ENCODE data around the gene HCK.
A peak's percentile ranks its signal among the peaks of the same experiment; 100 is the strongest.

The HCK gene

GRCh38 chr20:32088759-32089158 lies 36.7 kb downstream of the HCK start:
- Histone ChIP-seq H3K4me2 (ENCODE audit: low read depth, low read length) (no peak overlapping the region), H3K79me2 (ENCODE audit: low read length) (no peaks in the 10 kb centered on the region), H3F3A (ENCODE audit: insufficient read depth, low read length) (no peaks in the 10 kb centered on the region), H3K36me3 (replicated peaks; ENCODE audit: insufficient read depth, low read length) (no peaks in the 10 kb centered on the region), H4K20me1 (ENCODE audit: insufficient read depth, low read length) (no peaks in the 10 kb centered on the region), H2AFZ (ENCODE audit: low read length) (no peak overlapping the region), H3K9me2 (replicated peaks; ENCODE audit: insufficient read depth, low read length) (no peaks in the 10 kb centered on the region), H3K4me1 (ENCODE audit: low read length) (no peaks in the 10 kb centered on the region), H3K9me3 (replicated peaks; ENCODE audit: insufficient read depth, low read length) (no peaks in the 10 kb centered on the region), H3K27ac (ENCODE audit: low read length) (no peak overlapping the region), H3K9ac (ENCODE audit: low read length) (no peak overlapping the region), H3K4me3 (ENCODE audit: low read length) (no peak overlapping the region), H3K27me3 (replicated peaks; ENCODE audit: insufficient read depth, low read length) (peaks cover 32% of the 10 kb centered on the region)
- TF ChIP-seq EZH2phosphoT487 (IDR thresholded peaks at IDR 0.05; ENCODE audit: low read length) (no peak), CTCF (IDR thresholded peaks at IDR 0.05; ENCODE audit: low read length) (no peak), EZH2 (optimal IDR thresholded peaks at IDR 0.05; ENCODE audit: low read depth, low read length) (no peak)
- DNase-seq = no peak

- H3K9ac ChIP-seq (ENCODE audit: low read length) = no peak overlapping the region
- no peaks in the 10 kb centered on the region for H3K36me3 ChIP-seq (replicated peaks; ENCODE audit: insufficient read depth, low read length)
- no peak overlapping the region for H3K4me3 ChIP-seq (ENCODE audit: low read length)
- TF ChIP-seq EZH2 (optimal IDR thresholded peaks at IDR 0.05; ENCODE audit: low read depth, low read length) (no peak), EZH2phosphoT487 (IDR thresholded peaks at IDR 0.05; ENCODE audit: low read length) (no peak), CTCF (IDR thresholded peaks at IDR 0.05; ENCODE audit: low read length) (no peak)
- no peaks in the 10 kb centered on the region for H3K9me2 ChIP-seq (replicated peaks; ENCODE audit: insufficient read depth, low read length)
- H3K4me2 ChIP-seq (ENCODE audit: low read depth, low read length) = no peak overlapping the region
- H3K4me1 ChIP-seq (ENCODE audit: low read length) = no peaks in the 10 kb centered on the region
- H2AFZ ChIP-seq (ENCODE audit: low read length) = no peak overlapping the region
- no peaks in the 10 kb centered on the region for H3F3A ChIP-seq (ENCODE audit: insufficient read depth, low read length)
- no peaks in the 10 kb centered on the region for H3K9me3 ChIP-seq (replicated peaks; ENCODE audit: insufficient read depth, low read length)
- no peak overlapping the region for H3K27ac ChIP-seq (ENCODE audit: low read length)
- no peaks in the 10 kb centered on the region for H3K79me2 ChIP-seq (ENCODE audit: low read length)
- no peaks in the 10 kb centered on the region for H4K20me1 ChIP-seq (ENCODE audit: insufficient read depth, low read length)
- peaks cover 24% of the 10 kb centered on the region; the same call in 1 of the 2 replicates for H3K27me3 ChIP-seq (replicated peaks; ENCODE audit: insufficient read depth, low read length)
- no peak for DNase-seq
These were observed 37.8 kb downstream of the HCK start for GRCh38 chr20:32089637-32090362.

- Histone ChIP-seq H2AFZ (ENCODE audit: low read length) (no peak overlapping the region), H3K4me3 (ENCODE audit: low read length) (no peak overlapping the region), H3K36me3 (replicated peaks; ENCODE audit: insufficient read depth, low read length) (no peaks in the 10 kb centered on the region), H3K79me2 (ENCODE audit: low read length) (no peaks in the 10 kb centered on the region), H3K9me3 (replicated peaks; ENCODE audit: insufficient read depth, low read length) (no peaks in the 10 kb centered on the region), H3F3A (ENCODE audit: insufficient read depth, low read length) (no peaks in the 10 kb centered on the region), H4K20me1 (ENCODE audit: insufficient read depth, low read length) (no peaks in the 10 kb centered on the region), H3K4me1 (ENCODE audit: low read length) (no peaks in the 10 kb centered on the region), H3K4me2 (ENCODE audit: low read depth, low read length) (no peak overlapping the region), H3K27ac (ENCODE audit: low read length) (no peak overlapping the region), H3K9ac (ENCODE audit: low read length) (no peak overlapping the region), H3K27me3 (replicated peaks; ENCODE audit: insufficient read depth, low read length) (peaks cover 11% of the 10 kb centered on the region; the same call in 1 of the 2 replicates), H3K9me2 (replicated peaks; ENCODE audit: insufficient read depth, low read length) (no peaks in the 10 kb centered on the region)
- TF ChIP-seq EZH2phosphoT487 (IDR thresholded peaks at IDR 0.05; ENCODE audit: low read length) (no peak), EZH2 (optimal IDR thresholded peaks at IDR 0.05; ENCODE audit: low read depth, low read length) (no peak), CTCF (IDR thresholded peaks at IDR 0.05; ENCODE audit: low read length) (peak; percentile 85)
- peak; percentile 74 for DNase-seq
These were observed 39.9 kb downstream of the HCK start for GRCh38 chr20:32091888-32092346.
